Endodermal cell (in vitro differentiated cells): ENCODE results near the gene PPM1L. TPM values are rescaled to one million over a fixed set of nuclear protein-coding genes. Genes with fewer than 3 reads are reported as not detected.

Experiments used
- DNase-seq: peaks from one replicate; pipeline ENCODE4 v3.0.0-alpha.2; 2017
- H3K27ac ChIP-seq: 2 replicates; pipeline ENCODE4 v1.5.1; 2013; ENCODE audit warnings: mild to moderate bottlenecking, low read depth, low read length, moderate library complexity
- H3K27me3 ChIP-seq: 2 replicates; pipeline ENCODE4 v1.6.1; 2013; ENCODE audit warnings: mild to moderate bottlenecking, low read length, moderate library complexity; ENCODE audit not compliant: insufficient read depth, control insufficient read depth, poor library complexity, severe bottlenecking
- H3K36me3 ChIP-seq: 2 replicates; pipeline ENCODE4 v1.7.0; 2013; ENCODE audit warnings: mild to moderate bottlenecking, low read length, moderate library complexity; ENCODE audit not compliant: control insufficient read depth, insufficient read depth
- H3K4me1 ChIP-seq: one replicate; pipeline ENCODE4 v1.7.0; 2013; ENCODE audit warnings: low read length; ENCODE audit not compliant: control insufficient read depth, insufficient read depth
- H3K4me3 ChIP-seq: 2 replicates; pipeline ENCODE4 v1.5.1; 2013; ENCODE audit warnings: mild to moderate bottlenecking, low read length, moderate library complexity
- H3K9ac ChIP-seq: 2 replicates; pipeline ENCODE4 v1.6.1; 2013; ENCODE audit warnings: mild to moderate bottlenecking, low read length, moderate library complexity; ENCODE audit not compliant: poor library complexity, severe bottlenecking; ENCODE audit errors: extremely low read depth
- H3K9me3 ChIP-seq: 2 replicates; pipeline ENCODE4 v1.6.1; 2013; ENCODE audit warnings: mild to moderate bottlenecking, low read length, moderate library complexity; ENCODE audit not compliant: control insufficient read depth
- H3K27ac Mint-ChIP-seq: 2 replicates; pipeline ENCODE4 v1.8.0; 2020; ENCODE audit warnings: mixed read lengths
- H3K27me3 Mint-ChIP-seq: 2 replicates; pipeline ENCODE4 v1.8.0; 2021; ENCODE audit warnings: mild to moderate bottlenecking, mixed read lengths; ENCODE audit not compliant: insufficient read depth
- H3K36me3 Mint-ChIP-seq: 2 replicates; pipeline ENCODE4 v1.8.0; 2020; ENCODE audit warnings: low read depth, mixed read lengths
- H3K4me1 Mint-ChIP-seq: 2 replicates; pipeline ENCODE4 v1.8.0; 2020; ENCODE audit warnings: mixed read lengths
- H3K4me3 Mint-ChIP-seq: 2 replicates; pipeline ENCODE4 v1.8.0; 2020; ENCODE audit warnings: mild to moderate bottlenecking, moderate library complexity, mixed read lengths
- H3K9me3 Mint-ChIP-seq: 2 replicates; pipeline ENCODE4 v1.8.0; 2020; ENCODE audit warnings: mild to moderate bottlenecking, mixed read lengths
- CTCF ChIP-seq: fragments of 200-600 bp; sonication (generic); conservative IDR thresholded peaks from 2 replicates; pipeline ENCODE4 v1.5.0; 2021; ENCODE audit warnings: antibody characterized with exemption, mild to moderate bottlenecking
- WGBS, 2 experiments: methylation state at CpG; one replicate each; pipeline versions ENCODE4 v1.1.5 to v1.1.7; 2013; ENCODE audit warnings: missing lambda C conversion rate in 2 of 2, mixed read lengths in 1 of 2; ENCODE audit not compliant: insufficient coverage in 1 of 2, insufficient read length in 1 of 2; 5-methylcytosine and 5-hydroxymethylcytosine counted together
- total RNA-seq, 2 donors: library from RNA; stranded (reverse); fragmentation: NEBNext Ultra II Directional in 1 of 2; extraction: Animal tissue kit (Norgen Biotek cat#: 25700) in 1 of 2; gene quantifications; 2 replicates in 1 of 2; 3 replicates in 1 of 2; pipeline ENCODE4 v1.2.1, GENCODE V29; 2021

Gene PPM1L
- total RNA-seq, 2 donors from 2014 or later = 1.6 to 3.3 TPM

- Histone ChIP-seq H3K4me1 (no peaks in the 10 kb centered on the region), H3K36me3 (no peaks in the 10 kb centered on the region), H3K9me3 (no peaks in the 10 kb centered on the region), H3K4me3 (no peak overlapping the region), H3K27me3 (peaks cover 22% of the 10 kb centered on the region), H3K27ac (no peak overlapping the region), H3K9ac (no peak overlapping the region)
- TF ChIP-seq CTCF = no peak
- Mint-ChIP-seq H3K36me3 (peaks cover 14% of the 10 kb centered on the region), H3K4me1 (peaks cover 4% of the 10 kb centered on the region), H3K27me3 (peaks cover 10% of the 10 kb centered on the region), H3K9me3 (no peaks in the 10 kb centered on the region), H3K4me3 (no peak overlapping the region), H3K27ac (no peak overlapping the region)
- DNase-seq = no peak
- 100% methylated on average over 1 of the region's 1 CpG; no CpG with 5 or more reads in 1 of the 2 experiments for whole genome bisulfite sequencing, 2 experiments
These were observed 351.3 kb downstream of the PPM1L start for GRCh38 chr3:161107311-161107710.

DNA sequence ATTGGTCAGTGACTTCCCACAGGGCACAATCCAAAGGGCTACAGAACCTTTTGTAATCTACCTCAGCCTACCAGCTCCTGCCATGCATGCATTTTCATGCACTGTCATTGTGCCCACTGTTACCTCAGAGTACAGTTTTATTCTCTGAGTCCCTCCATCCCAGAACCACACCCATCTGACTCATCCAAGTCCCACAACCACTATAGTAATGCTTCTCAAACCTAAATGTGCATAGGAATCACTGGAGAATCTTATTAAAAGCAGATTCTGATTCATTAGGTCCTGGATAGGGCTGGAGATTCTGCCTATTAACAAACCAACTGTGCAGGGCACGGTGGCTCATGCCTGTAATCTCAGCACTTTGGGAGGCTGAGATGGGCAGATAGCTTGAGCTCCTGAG, 352.8 kb downstream of the PPM1L start:
- peaks cover 2% of the 10 kb centered on the region for H3K36me3 Mint-ChIP-seq
- Histone ChIP-seq H3K4me3 (no peak overlapping the region), H3K9me3 (no peaks in the 10 kb centered on the region), H3K9ac (no peak overlapping the region), H3K36me3 (no peaks in the 10 kb centered on the region), H3K4me1 (no peaks in the 10 kb centered on the region), H3K27ac (no peak overlapping the region), H3K27me3 (peaks cover 15% of the 10 kb centered on the region)
- peaks cover 9% of the 10 kb centered on the region for H3K27me3 Mint-ChIP-seq
- H3K4me3 Mint-ChIP-seq = no peak overlapping the region
- H3K27ac Mint-ChIP-seq = no peak overlapping the region
- 86 to 96% methylated on average over 1 of the region's 1 CpG for WGBS, 2 experiments
- DNase-seq = no peak
- peaks cover 4% of the 10 kb centered on the region for H3K4me1 Mint-ChIP-seq
- peaks cover under 1% of the 10 kb centered on the region for H3K9me3 Mint-ChIP-seq
- no peak for TF ChIP-seq CTCF

DNA sequence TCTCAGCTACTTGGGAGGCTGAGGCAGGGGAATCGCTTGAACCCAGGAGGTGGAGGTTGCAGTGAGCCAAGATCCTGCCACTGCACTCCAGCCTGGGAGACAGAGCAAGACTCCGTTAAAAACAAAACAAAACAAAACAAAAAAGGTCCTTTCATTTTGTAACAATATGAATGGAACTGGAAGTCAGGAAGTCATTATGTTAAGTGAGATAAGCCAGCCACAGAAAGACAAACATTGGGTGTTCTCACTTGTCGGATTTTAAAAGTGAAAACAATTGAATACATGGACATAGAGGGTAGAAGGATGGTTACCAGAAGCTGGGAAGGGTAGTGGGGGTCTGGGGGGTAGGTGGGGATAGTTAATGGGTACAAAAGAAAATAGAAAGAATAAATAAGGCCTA, 361.6 kb downstream of the PPM1L start:
- Mint-ChIP-seq H3K4me3 (no peak overlapping the region), H3K27me3 (no peaks in the 10 kb centered on the region), H3K9me3 (peaks cover 83% of the 10 kb centered on the region), H3K27ac (no peak overlapping the region), H3K36me3 (no peaks in the 10 kb centered on the region), H3K4me1 (no peaks in the 10 kb centered on the region)
- H3K9ac ChIP-seq = no peak overlapping the region
- no peak for DNase-seq
- H3K36me3 ChIP-seq = no peaks in the 10 kb centered on the region
- no peaks in the 10 kb centered on the region for H3K27me3 ChIP-seq
- H3K9me3 ChIP-seq = peaks cover 22% of the 10 kb centered on the region
- H3K27ac ChIP-seq = no peak overlapping the region
- 90 to 92% methylated on average over 1 to 3 of the region's 3 CpGs for WGBS, 2 experiments
- H3K4me1 ChIP-seq = no peaks in the 10 kb centered on the region
- no peak for TF ChIP-seq CTCF
- H3K4me3 ChIP-seq = no peak overlapping the region
